Gastroesophageal sphincter (tissue), 4 donors: Measurements from ENCODE around the gene FLACC1. TPM values are rescaled to one million over a fixed set of nuclear protein-coding genes. Genes with fewer than 3 reads are reported as not detected.

Experiments used
- ATAC-seq: fragments of 150-250 bp; one replicate; pipeline ENCODE4 v1.9.1; 2016; ENCODE audit warnings: mild to moderate bottlenecking, moderate library complexity
- H3K27ac ChIP-seq, 4 donors: fragments of 200-600 bp; sonication (generic) in 3 of 4; 1 replicate in 3 of 4; 2 replicates in 1 of 4; pipeline ENCODE4 v1.5.1; 2016 to 2019
- H3K27me3 ChIP-seq: fragments of 200-600 bp; sonication (generic); one replicate; pipeline ENCODE4 v1.5.1; 2019
- H3K36me3 ChIP-seq, 2 donors: fragments of 200-600 bp; sonication (generic); one replicate each; pipeline ENCODE4 v1.5.1; 2019; ENCODE audit warnings: control low read depth in 1 of 2
- H3K4me1 ChIP-seq, 3 donors: fragments of 200-600 bp; sonication (generic); 1 replicate in 2 of 3; 2 replicates in 1 of 3; pipeline ENCODE4 v1.5.1; 2016 to 2019; ENCODE audit warnings: control low read depth in 2 of 3
- H3K4me3 ChIP-seq, 2 donors: fragments of 200-600 bp; sonication (generic); one replicate each; pipeline ENCODE4 v1.5.1; 2019; ENCODE audit warnings: mild to moderate bottlenecking in 1 of 2, moderate library complexity in 1 of 2
- H3K9me3 ChIP-seq, 3 donors: fragments of 200-600 bp; sonication (generic); one replicate each; pipeline ENCODE4 v1.5.1; 2017 to 2019; ENCODE audit warnings: control low read depth in 2 of 3
- CTCF ChIP-seq, 4 experiments: fragments of 200-600 bp in 2 of 4; fragments of 450-650 bp in 2 of 4; sonication (generic) in 1 of 4; IDR thresholded peaks; one replicate each; pipeline ENCODE4 v1.5.1; 2017 to 2019; ENCODE audit warnings: antibody characterized with exemption in 4 of 4, mild to moderate bottlenecking in 2 of 4, moderate library complexity in 2 of 4
- EP300 ChIP-seq: sonication (generic); formaldehyde crosslinking; IDR thresholded peaks from one replicate; pipeline ENCODE4 v1.6.1; 2017; ENCODE audit warnings: antibody characterized with exemption, mild to moderate bottlenecking
- POLR2A ChIP-seq, 2 donors: fragments of 450-650 bp; IDR thresholded peaks; one replicate each; pipeline ENCODE4 v1.6.1; 2017; ENCODE audit warnings: antibody characterized with exemption in 2 of 2, mild to moderate bottlenecking in 2 of 2, moderate library complexity in 1 of 2
- POLR2AphosphoS5 ChIP-seq: sonication (generic); formaldehyde crosslinking; IDR thresholded peaks from one replicate; pipeline ENCODE4 v1.6.1; 2017; ENCODE audit warnings: antibody characterized with exemption
- WGBS, 2 donors: methylation state at CpG; one replicate each; pipeline ENCODE4 v1.1.5; 2018; ENCODE audit warnings: low coverage in 1 of 2; 5-methylcytosine and 5-hydroxymethylcytosine counted together
- total RNA-seq, 4 donors: library from RNA; depleted of rRNA; stranded (reverse); fragments of >200 nt; gene quantifications; one replicate each; pipeline ENCODE4 v1.1.0, GENCODE V29; 2016

Gene FLACC1
- total RNA-seq, 4 donors from 2014 or later, result 1.1 to 3.8 (median 3.2) TPM

- Histone ChIP-seq H3K27ac (no peak overlapping the region), H3K4me3 (no peak overlapping the region), H3K36me3 (peaks cover 0 to 90% of the 10 kb centered on the region in 2 donors), H3K9me3 (no peaks in the 10 kb centered on the region), H3K4me1 (no peaks in the 10 kb centered on the region), H3K27me3 (no peaks in the 10 kb centered on the region)
- TF ChIP-seq CTCF (IDR thresholded peaks at IDR 0.05) (no peak), POLR2A (IDR thresholded peaks at IDR 0.05) (no peak), POLR2AphosphoS5 (no peak), EP300 (no peak)
- 83 to 94% methylated on average over 2 to 3 of the region's 4 CpGs for WGBS, 2 donors
- ATAC-seq, result no peak
Measured at GRCh38 chr2:201347138-201347537, 10.0 kb downstream of the FLACC1 start.

- ATAC-seq, result no peak
Measured at GRCh38 chr2:201345625-201346213, 11.4 kb downstream of the FLACC1 start.

GRCh38 chr2:201344663-201345366 is 12.3 kb downstream of the FLACC1 start:
- no peaks in the 10 kb centered on the region for H3K9me3 ChIP-seq
- no peak for ATAC-seq
- no peaks in the 10 kb centered on the region for H3K27me3 ChIP-seq
- H3K4me3 ChIP-seq, result no peak overlapping the region
- TF ChIP-seq CTCF (IDR thresholded peaks at IDR 0.05) (no peak), POLR2AphosphoS5 (no peak), POLR2A (IDR thresholded peaks at IDR 0.05) (no peak), EP300 (no peak)
- H3K36me3 ChIP-seq, result peaks cover 0 to 80% of the 10 kb centered on the region in 2 donors
- WGBS, 2 donors, result 36 to 71% methylated on average over 1 of the region's 1 CpG
- no peak overlapping the region for H3K27ac ChIP-seq
- H3K4me1 ChIP-seq, result no peaks in the 10 kb centered on the region

More at GRCh38 chr2:201345625-201346213, 11.4 kb downstream of the FLACC1 start:
- H3K4me1 ChIP-seq, result no peaks in the 10 kb centered on the region
- TF ChIP-seq POLR2AphosphoS5, result no peak
- TF ChIP-seq EP300, result no peak
- no peak for TF ChIP-seq CTCF (IDR thresholded peaks at IDR 0.05)
- TF ChIP-seq POLR2A (IDR thresholded peaks at IDR 0.05), result no peak
- H3K4me3 ChIP-seq, result no peak overlapping the region
- H3K27me3 ChIP-seq, result no peaks in the 10 kb centered on the region
- no peaks in the 10 kb centered on the region for H3K9me3 ChIP-seq
- peaks cover 0 to 89% of the 10 kb centered on the region in 2 donors for H3K36me3 ChIP-seq
- 77 to 88% methylated on average over 7 of the region's 7 CpGs for WGBS, 2 donors
- H3K27ac ChIP-seq, result no peak overlapping the region

- Histone ChIP-seq H3K27ac (no peak overlapping the region), H3K9me3 (no peaks in the 10 kb centered on the region), H3K27me3 (no peaks in the 10 kb centered on the region), H3K4me1 (no peaks in the 10 kb centered on the region), H3K4me3 (no peak overlapping the region), H3K36me3 (peaks cover 0 to 69% of the 10 kb centered on the region in 2 donors)
- no peak for ATAC-seq
- TF ChIP-seq POLR2A (IDR thresholded peaks at IDR 0.05) (no peak), EP300 (no peak), CTCF (IDR thresholded peaks at IDR 0.05) (no peak), POLR2AphosphoS5 (no peak)
- WGBS, 2 donors, result 93 to 100% methylated on average over 2 of the region's 2 CpGs
Measured at GRCh38 chr2:201343559-201343958, 13.6 kb downstream of the FLACC1 start.

- ATAC-seq, result no peak
- no peaks in the 10 kb centered on the region for H3K4me1 ChIP-seq
- TF ChIP-seq POLR2A (IDR thresholded peaks at IDR 0.05) (no peak), EP300 (no peak), POLR2AphosphoS5 (no peak), CTCF (IDR thresholded peaks at IDR 0.05) (no peak)
- no peaks in the 10 kb centered on the region for H3K9me3 ChIP-seq
- H3K36me3 ChIP-seq, result peaks cover 0 to 62% of the 10 kb centered on the region in 2 donors
- H3K27me3 ChIP-seq, result no peaks in the 10 kb centered on the region
- no peak overlapping the region for H3K27ac ChIP-seq
- 83 to 100% methylated on average over 1 to 2 of the region's 2 CpGs for WGBS, 2 donors
- H3K4me3 ChIP-seq, result no peak overlapping the region
Measured at GRCh38 chr2:201342923-201343322, 14.2 kb downstream of the FLACC1 start.
